GM23248 (cell line): Measurements from ENCODE around the gene MYRF. TPM values are rescaled to one million over a fixed set of nuclear protein-coding genes. Genes with fewer than 3 reads are reported as not detected.

Experiments used
- DNase-seq: peaks from one replicate; pipeline ENCODE4 v3.0.0-alpha.2; 2015
- H2AFZ ChIP-seq: fragments of 200-600 bp; sonication (generic); 2 replicates; pipeline ENCODE4 v1.6.1; 2016; ENCODE audit warnings: antibody characterized with exemption
- H3F3A ChIP-seq: fragments of 200-600 bp; sonication (generic); 2 replicates; pipeline ENCODE4 v1.6.1; 2016; ENCODE audit warnings: mild to moderate bottlenecking, antibody characterized with exemption, mixed run types; ENCODE audit not compliant: insufficient read depth
- H3K27ac ChIP-seq: fragments of 200-600 bp; sonication (generic); 2 replicates; pipeline ENCODE4 v1.5.1; 2016; ENCODE audit warnings: mild to moderate bottlenecking
- H3K27me3 ChIP-seq: fragments of 200-600 bp; sonication (generic); replicated peaks from 2 replicates; pipeline ENCODE4 v1.6.1; 2016; ENCODE audit warnings: mild to moderate bottlenecking; ENCODE audit not compliant: insufficient read depth
- H3K36me3 ChIP-seq: fragments of 200-600 bp; sonication (generic); 2 replicates; pipeline ENCODE4 v1.6.1; 2016; ENCODE audit warnings: low read depth, mild to moderate bottlenecking
- H3K4me1 ChIP-seq: fragments of 200-600 bp; sonication (generic); 2 replicates; pipeline ENCODE4 v1.6.1; 2016; ENCODE audit warnings: mild to moderate bottlenecking; ENCODE audit not compliant: insufficient read depth
- H3K4me2 ChIP-seq: fragments of 200-600 bp; sonication (generic); one replicate; pipeline ENCODE4 v1.6.1; 2016; ENCODE audit warnings: mild to moderate bottlenecking; ENCODE audit not compliant: unreplicated experiment
- H3K4me3 ChIP-seq: fragments of 200-600 bp; sonication (generic); 2 replicates; pipeline ENCODE4 v1.5.1; 2016; ENCODE audit warnings: mild to moderate bottlenecking
- H3K79me2 ChIP-seq: fragments of 200-600 bp; sonication (generic); 2 replicates; pipeline ENCODE4 v1.6.1; 2016; ENCODE audit warnings: mild to moderate bottlenecking; ENCODE audit not compliant: insufficient read depth
- H3K9ac ChIP-seq: fragments of 200-600 bp; sonication (generic); 2 replicates; pipeline ENCODE4 v1.6.1; 2016; ENCODE audit warnings: mild to moderate bottlenecking
- H3K9me2 ChIP-seq: fragments of 200-600 bp; sonication (generic); 2 replicates; pipeline ENCODE4 v1.6.1; 2016; ENCODE audit warnings: mixed run types, mild to moderate bottlenecking, moderate library complexity; ENCODE audit not compliant: insufficient read depth
- H3K9me3 ChIP-seq: fragments of 200-600 bp; sonication (generic); one replicate; pipeline ENCODE4 v1.6.1; 2017; ENCODE audit warnings: low read depth
- H4K20me1 ChIP-seq: fragments of 200-600 bp; sonication (generic); 2 replicates; pipeline ENCODE4 v1.6.0; 2016; ENCODE audit not compliant: insufficient read depth
- EZH2 ChIP-seq: fragments of 200-600 bp; sonication (generic); IDR thresholded peaks from 2 replicates; pipeline ENCODE4 v1.6.1; 2018; ENCODE audit warnings: antibody characterized with exemption, mild to moderate bottlenecking; ENCODE audit not compliant: insufficient read depth, poor library complexity, severe bottlenecking
- EZH2phosphoT487 ChIP-seq: fragments of 200-600 bp; sonication (generic); IDR thresholded peaks from 2 replicates; pipeline ENCODE4 v1.6.1; 2018; ENCODE audit warnings: antibody characterized with exemption, moderate library complexity, mild to moderate bottlenecking, low read depth; ENCODE audit not compliant: insufficient read depth
- WGBS, 2 experiments: methylation state at CpG; one replicate each; pipeline ENCODE4 v1.1.6; 2015 to 2017; ENCODE audit warnings: low lambda C conversion rate in 2 of 2, low coverage in 1 of 2; ENCODE audit errors: missing lambda C conversion rate in 2 of 2; 5-methylcytosine and 5-hydroxymethylcytosine counted together
- in situ Hi-C: fragments of 300-500 bp; cut with MboI; formaldehyde crosslinking; loops from 2 replicates; pipeline ENCODE4 v1.15.0; 2020
- polyA plus RNA-seq: library from polyadenylated mRNA; unstranded; fragments of >200 nt; fragmentation: Nextera tagmentation; extraction: Ambion mirVana; gene quantifications from 2 replicates; pipeline ENCODE4 v1.2.1, GENCODE V29; 2016
- total RNA-seq: library from RNA; depleted of rRNA; stranded (reverse); fragments of >200 nt; shearing (Covaris generic); gene quantifications from 2 replicates; pipeline ENCODE4 v1.2.3, GENCODE V29; 2014

Gene MYRF
- total and polyA plus RNA-seq, 2 experiments from 2014 or later = 0.05 TPM; not detected in 1

DNA sequence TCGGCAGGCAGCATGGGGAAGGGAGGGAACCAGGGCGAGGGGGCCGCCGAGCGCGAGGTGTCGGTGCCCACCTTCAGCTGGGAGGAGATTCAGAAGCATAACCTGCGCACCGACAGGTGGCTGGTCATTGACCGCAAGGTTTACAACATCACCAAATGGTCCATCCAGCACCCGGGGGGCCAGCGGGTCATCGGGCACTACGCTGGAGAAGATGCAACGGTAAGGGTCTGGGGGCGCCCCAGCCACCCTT is 75.9 kb downstream of the MYRF start:
- Histone ChIP-seq H3K27ac (no peak overlapping the region), H2AFZ (peak overlapping the region; percentile 82), H3K36me3 (no peaks in the 10 kb centered on the region), H3K4me1 (peaks cover 9% of the 10 kb centered on the region), H3K9me3 (no peaks in the 10 kb centered on the region), H3K4me2 (peak overlapping the region; percentile 81), H3K9me2 (no peaks in the 10 kb centered on the region), H4K20me1 (no peaks in the 10 kb centered on the region), H3K27me3 (no peaks in the 10 kb centered on the region), H3K9ac (peak overlapping the region; percentile 40), H3F3A (peaks cover 8% of the 10 kb centered on the region), H3K79me2 (no peaks in the 10 kb centered on the region), H3K4me3 (peak overlapping the region; percentile 71)
- TF ChIP-seq EZH2phosphoT487 (no peak), EZH2 (peak; percentile 10)
- in situ Hi-C loops = no loop called here
- WGBS, 2 experiments = 0% methylated on average over 7 to 16 of the region's 16 CpGs
- DNase-seq = no peak

DNA sequence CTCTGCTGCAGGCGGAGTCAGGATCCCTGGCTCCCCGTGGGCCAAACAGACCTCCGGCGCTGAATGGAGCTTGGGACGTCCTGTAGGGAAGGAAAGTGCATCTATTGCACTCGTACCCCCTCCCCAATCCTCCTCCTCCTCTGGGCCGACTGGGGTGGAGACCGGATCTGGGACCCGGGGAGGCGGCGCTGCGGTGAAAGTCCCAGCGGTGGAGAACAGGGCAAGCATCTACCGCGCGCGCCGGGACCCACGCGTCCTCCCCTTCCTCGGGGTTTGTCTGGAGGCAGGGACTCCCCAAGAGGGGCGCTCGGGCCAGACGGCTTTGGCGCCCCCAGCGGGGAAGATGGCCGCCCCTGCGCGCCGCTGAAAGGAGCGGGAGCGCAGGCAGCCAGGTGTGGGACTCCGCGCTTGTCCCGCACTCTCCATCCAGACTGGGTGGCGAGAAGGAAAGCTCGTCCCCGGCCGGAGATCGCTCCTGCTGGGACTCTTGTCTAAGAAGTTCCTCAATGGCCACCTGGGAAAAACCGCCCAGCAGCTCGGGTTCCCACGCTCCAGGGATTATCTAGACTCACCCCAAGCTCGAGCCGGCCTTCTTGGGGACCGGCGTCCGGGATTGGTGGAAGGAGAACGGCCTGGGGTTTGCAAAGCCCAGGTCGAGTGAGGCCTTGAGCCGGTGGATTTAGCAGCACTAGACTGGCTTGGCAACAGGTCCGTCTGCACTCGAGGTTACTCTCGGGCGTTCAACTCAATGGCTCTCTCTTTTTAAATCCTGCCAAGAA is 76.4 kb downstream of the MYRF start:
- Histone ChIP-seq H3K4me2 (peak overlapping the region; percentile 81), H3K9ac (no peak overlapping the region; the same call in 1 of the 2 replicates), H3K9me3 (no peaks in the 10 kb centered on the region), H3K9me2 (no peaks in the 10 kb centered on the region), H3K79me2 (no peaks in the 10 kb centered on the region), H3K4me1 (peaks cover 9% of the 10 kb centered on the region), H2AFZ (peak overlapping the region; percentile 82), H3K27ac (no peak overlapping the region), H3K27me3 (no peaks in the 10 kb centered on the region), H3K4me3 (peak overlapping the region; percentile 71), H3F3A (peaks cover 8% of the 10 kb centered on the region), H4K20me1 (no peaks in the 10 kb centered on the region), H3K36me3 (no peaks in the 10 kb centered on the region)
- peak; percentile 20 for DNase-seq
- in situ Hi-C loops = no loop called here
- TF ChIP-seq EZH2phosphoT487 = no peak
- 7% methylated on average over 41 to 55 of the region's 55 CpGs for WGBS, 2 experiments

DNA sequence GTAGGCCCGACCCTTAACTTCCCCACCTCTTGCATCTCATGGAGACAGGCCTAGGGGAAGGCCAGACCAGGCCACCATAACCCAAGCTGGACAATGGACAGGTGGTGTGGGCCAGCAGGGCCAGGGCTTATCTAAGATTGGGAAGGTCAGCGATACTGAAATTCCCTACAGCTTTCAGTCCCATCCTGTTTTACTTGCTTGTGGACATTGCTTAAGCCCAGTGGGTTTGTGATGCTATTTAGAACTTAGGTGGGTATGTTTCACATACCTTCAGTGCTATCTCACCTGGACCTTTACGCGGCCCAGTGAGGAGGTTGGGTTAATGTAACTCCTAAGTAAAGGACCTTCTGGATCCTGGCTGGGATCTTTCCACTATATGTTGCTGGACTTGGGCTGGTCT is 77.4 kb downstream of the MYRF start:
- H3K27ac ChIP-seq = no peak overlapping the region

DNA sequence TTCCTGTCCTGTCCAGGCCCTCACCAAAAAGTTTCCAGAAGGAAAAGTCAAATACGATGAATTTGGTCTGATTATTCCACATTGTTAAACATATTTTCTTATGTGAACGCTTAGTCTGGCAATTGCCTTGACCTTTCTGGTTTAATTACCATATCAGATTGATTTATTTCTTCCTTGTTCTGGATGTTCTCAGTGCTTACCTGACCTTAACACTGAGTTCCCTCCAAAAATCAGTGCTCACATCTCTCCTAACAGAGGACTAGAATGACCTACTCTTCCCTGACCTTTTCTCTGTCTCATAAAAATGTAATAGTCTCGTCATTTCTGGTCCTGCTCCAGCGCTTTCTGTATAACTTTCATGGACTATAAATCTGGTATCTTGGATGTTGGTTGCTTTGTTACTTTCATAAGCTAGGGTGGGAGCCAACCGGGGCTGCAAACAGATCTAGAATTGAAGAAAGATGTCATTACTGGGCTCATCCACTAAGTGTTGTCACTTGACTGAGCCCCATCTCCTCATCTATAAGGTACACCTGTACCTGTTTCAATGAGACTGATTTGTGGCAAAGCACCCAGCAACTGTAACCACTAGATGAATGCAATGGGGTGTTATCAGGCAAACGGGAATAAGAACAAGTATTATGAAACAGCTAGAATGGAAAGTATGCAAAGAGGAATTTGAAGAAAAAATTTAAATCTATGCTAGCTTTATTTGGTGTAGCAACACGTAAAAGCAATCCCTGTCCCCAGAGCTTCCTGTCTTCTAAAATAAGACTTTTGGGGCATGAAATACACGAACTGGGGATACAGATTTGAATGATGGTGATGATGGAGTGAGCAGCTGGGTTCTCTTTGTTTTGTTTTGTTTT is 78.0 kb downstream of the MYRF start:
- H2AFZ ChIP-seq = peak overlapping the region; percentile 52
- TF ChIP-seq EZH2phosphoT487 (no peak), EZH2 (no peak)
- in situ Hi-C loops = no loop called here
- H3K27ac ChIP-seq = no peak overlapping the region
- no peaks in the 10 kb centered on the region for H3K27me3 ChIP-seq
- H3K4me1 ChIP-seq = peaks cover 9% of the 10 kb centered on the region
- 55 to 58% methylated on average over 8 of the region's 8 CpGs for WGBS, 2 experiments
- DNase-seq = peak; percentile 47
- no peaks in the 10 kb centered on the region for H3K79me2 ChIP-seq
- H3K36me3 ChIP-seq = no peaks in the 10 kb centered on the region
- no peak overlapping the region for H3K4me3 ChIP-seq
- H3K9ac ChIP-seq = no peak overlapping the region
- H3K9me2 ChIP-seq = no peaks in the 10 kb centered on the region
- no peaks in the 10 kb centered on the region for H3K9me3 ChIP-seq
- H4K20me1 ChIP-seq = no peaks in the 10 kb centered on the region
- peak overlapping the region; percentile 39 for H3K4me2 ChIP-seq
- peaks cover 8% of the 10 kb centered on the region for H3F3A ChIP-seq

More for the DNA sequence above, 77.4 kb downstream of the MYRF start:
- H3K27me3 ChIP-seq = no peaks in the 10 kb centered on the region
- H3K79me2 ChIP-seq = no peaks in the 10 kb centered on the region
- no peak overlapping the region for H3K4me2 ChIP-seq
- 86 to 89% methylated on average over 4 of the region's 4 CpGs for WGBS, 2 experiments
- no peak overlapping the region for H2AFZ ChIP-seq
- no peaks in the 10 kb centered on the region for H3K9me3 ChIP-seq
- in situ Hi-C loops = no loop called here
- no peaks in the 10 kb centered on the region for H4K20me1 ChIP-seq
- no peak overlapping the region for H3K4me3 ChIP-seq
- H3K9me2 ChIP-seq = no peaks in the 10 kb centered on the region
- H3F3A ChIP-seq = peaks cover 8% of the 10 kb centered on the region
- peaks cover 9% of the 10 kb centered on the region for H3K4me1 ChIP-seq
- H3K9ac ChIP-seq = no peak overlapping the region
- H3K36me3 ChIP-seq = no peaks in the 10 kb centered on the region
- TF ChIP-seq EZH2 (no peak), EZH2phosphoT487 (no peak)
- DNase-seq = no peak
